H1 (cell line): ENCODE results near the gene CST8. TPM values are rescaled to one million over a fixed set of nuclear protein-coding genes. Genes with fewer than 3 reads are reported as not detected.

ENCODE experiments used
- ASH2L ChIP-seq: fragments of 200-600, 300-600 bp; sonication (generic); IDR thresholded peaks from one replicate; pipeline ENCODE4 v1.7.1; 2017; ENCODE audit warnings: low read length
- BACH1 ChIP-seq: IDR thresholded peaks from 2 replicates; pipeline ENCODE4 v1.6.1; 2012; ENCODE audit warnings: low read length, improper control_type of control experiment
- CEBPB ChIP-seq: IDR thresholded peaks from 2 replicates; pipeline ENCODE4 v1.6.1; 2012; ENCODE audit warnings: low read depth, low read length
- CHD1 ChIP-seq: IDR thresholded peaks from 2 replicates; pipeline ENCODE4 v1.6.1; 2012; ENCODE audit warnings: low read depth, low read length, improper control_type of control experiment
- CREB1 ChIP-seq: IDR thresholded peaks from 2 replicates; pipeline ENCODE4 v1.6.1; 2012; ENCODE audit warnings: inconsistent platforms
- EP300 ChIP-seq, 2 experiments: IDR thresholded peaks; 1 replicate in 1 of 2; 2 replicates in 1 of 2; pipeline ENCODE4 v1.6.1; 2011 to 2012; ENCODE audit warnings: low read depth in 2 of 2, low read length in 2 of 2, mild to moderate bottlenecking in 2 of 2, borderline replicate concordance in 1 of 2, inconsistent platforms in 1 of 2, moderate library complexity in 1 of 2
- KDM5A ChIP-seq: fragments of 200-600 bp; IDR thresholded peaks from 2 replicates; pipeline ENCODE4 v1.7.1; 2012; ENCODE audit warnings: mild to moderate bottlenecking, low read length, inconsistent platforms, mixed read lengths
- NRF1 ChIP-seq: IDR thresholded peaks from 2 replicates; pipeline ENCODE4 v1.6.1; 2011; ENCODE audit warnings: mild to moderate bottlenecking, low read depth, low read length, improper control_type of control experiment
- RAD21 ChIP-seq, 2 experiments: IDR thresholded peaks in 1 of 2; conservative IDR thresholded peaks in 1 of 2; 2 replicates each; pipeline ENCODE4 v1.6.1; 2011; ENCODE audit warnings: low read depth in 2 of 2, low read length in 2 of 2, improper control_type of control experiment in 1 of 2, inconsistent platforms in 1 of 2, mild to moderate bottlenecking in 1 of 2, moderate library complexity in 1 of 2
- RBBP5 ChIP-seq: IDR thresholded peaks from 2 replicates; pipeline ENCODE4 v1.7.1; 2012; ENCODE audit warnings: low read depth, mild to moderate bottlenecking, inconsistent platforms, low read length, moderate library complexity, borderline replicate concordance
- SP1 ChIP-seq: IDR thresholded peaks from 2 replicates; pipeline ENCODE4 v1.6.1; 2011; ENCODE audit warnings: low read depth, low read length
- SRF ChIP-seq: IDR thresholded peaks from 2 replicates; pipeline ENCODE4 v1.6.1; 2011; ENCODE audit warnings: mild to moderate bottlenecking, low read depth, low read length, moderate library complexity
- polyA plus RNA-seq, 7 experiments: library from polyadenylated mRNA; depleted of rRNA in 3 of 7; stranded (reverse) in 5 of 7; unstranded in 2 of 7; fragments of >200 nt in 5 of 7; fragments of 200-250 nt in 2 of 7; gene quantifications; 1 replicate in 5 of 7; 2 replicates in 1 of 7; 4 replicates in 1 of 7; pipeline versions ENCODE4 v1.2.1 to v1.2.3, GENCODE V29; 2011 to 2013; ENCODE audit warnings: missing spikeins in 2 of 7, mixed read lengths in 2 of 7
- total RNA-seq: library from RNA; stranded (reverse); fragmentation: NEBNext Ultra II Directional; extraction: Animal tissue kit (Norgen Biotek cat#: 25700); gene quantifications from 2 replicates; pipeline ENCODE4 v1.2.1, GENCODE V29; 2021
- TF ChIP-seq, protein P1 (sequence below): fragments of 300-600 bp; sonication (generic); IDR thresholded peaks from 2 replicates; pipeline ENCODE4 v1.7.1; 2012; ENCODE audit warnings: low read length, moderate library complexity, mild to moderate bottlenecking, inconsistent platforms; ENCODE audit not compliant: insufficient replicate concordance

CST8 gene
- total and polyA plus RNA-seq, 2 of the 8 experiments (the other 6 are each of a cell fraction or from before 2014, with no cell fraction given) = not detected

DNA sequence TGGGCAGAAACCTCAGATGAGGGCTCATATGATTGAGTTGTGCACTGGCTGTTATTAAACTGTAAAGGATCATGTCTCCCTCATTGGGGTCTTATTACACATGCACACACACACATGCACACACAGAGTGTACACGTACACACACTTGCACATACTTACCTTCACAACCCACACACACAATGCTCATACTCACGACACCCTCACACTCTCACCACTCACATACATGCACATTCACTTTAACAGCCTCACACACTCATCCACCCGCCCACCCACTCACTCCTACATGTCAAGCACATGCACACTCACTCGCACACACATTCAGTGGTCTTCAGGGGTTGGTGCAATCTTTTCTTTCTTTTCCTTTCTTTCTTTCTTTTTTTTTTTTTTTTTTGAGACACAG is 46.1 kb upstream of the CST8 start (continued):
- TF ChIP-seq, protein P1, sequence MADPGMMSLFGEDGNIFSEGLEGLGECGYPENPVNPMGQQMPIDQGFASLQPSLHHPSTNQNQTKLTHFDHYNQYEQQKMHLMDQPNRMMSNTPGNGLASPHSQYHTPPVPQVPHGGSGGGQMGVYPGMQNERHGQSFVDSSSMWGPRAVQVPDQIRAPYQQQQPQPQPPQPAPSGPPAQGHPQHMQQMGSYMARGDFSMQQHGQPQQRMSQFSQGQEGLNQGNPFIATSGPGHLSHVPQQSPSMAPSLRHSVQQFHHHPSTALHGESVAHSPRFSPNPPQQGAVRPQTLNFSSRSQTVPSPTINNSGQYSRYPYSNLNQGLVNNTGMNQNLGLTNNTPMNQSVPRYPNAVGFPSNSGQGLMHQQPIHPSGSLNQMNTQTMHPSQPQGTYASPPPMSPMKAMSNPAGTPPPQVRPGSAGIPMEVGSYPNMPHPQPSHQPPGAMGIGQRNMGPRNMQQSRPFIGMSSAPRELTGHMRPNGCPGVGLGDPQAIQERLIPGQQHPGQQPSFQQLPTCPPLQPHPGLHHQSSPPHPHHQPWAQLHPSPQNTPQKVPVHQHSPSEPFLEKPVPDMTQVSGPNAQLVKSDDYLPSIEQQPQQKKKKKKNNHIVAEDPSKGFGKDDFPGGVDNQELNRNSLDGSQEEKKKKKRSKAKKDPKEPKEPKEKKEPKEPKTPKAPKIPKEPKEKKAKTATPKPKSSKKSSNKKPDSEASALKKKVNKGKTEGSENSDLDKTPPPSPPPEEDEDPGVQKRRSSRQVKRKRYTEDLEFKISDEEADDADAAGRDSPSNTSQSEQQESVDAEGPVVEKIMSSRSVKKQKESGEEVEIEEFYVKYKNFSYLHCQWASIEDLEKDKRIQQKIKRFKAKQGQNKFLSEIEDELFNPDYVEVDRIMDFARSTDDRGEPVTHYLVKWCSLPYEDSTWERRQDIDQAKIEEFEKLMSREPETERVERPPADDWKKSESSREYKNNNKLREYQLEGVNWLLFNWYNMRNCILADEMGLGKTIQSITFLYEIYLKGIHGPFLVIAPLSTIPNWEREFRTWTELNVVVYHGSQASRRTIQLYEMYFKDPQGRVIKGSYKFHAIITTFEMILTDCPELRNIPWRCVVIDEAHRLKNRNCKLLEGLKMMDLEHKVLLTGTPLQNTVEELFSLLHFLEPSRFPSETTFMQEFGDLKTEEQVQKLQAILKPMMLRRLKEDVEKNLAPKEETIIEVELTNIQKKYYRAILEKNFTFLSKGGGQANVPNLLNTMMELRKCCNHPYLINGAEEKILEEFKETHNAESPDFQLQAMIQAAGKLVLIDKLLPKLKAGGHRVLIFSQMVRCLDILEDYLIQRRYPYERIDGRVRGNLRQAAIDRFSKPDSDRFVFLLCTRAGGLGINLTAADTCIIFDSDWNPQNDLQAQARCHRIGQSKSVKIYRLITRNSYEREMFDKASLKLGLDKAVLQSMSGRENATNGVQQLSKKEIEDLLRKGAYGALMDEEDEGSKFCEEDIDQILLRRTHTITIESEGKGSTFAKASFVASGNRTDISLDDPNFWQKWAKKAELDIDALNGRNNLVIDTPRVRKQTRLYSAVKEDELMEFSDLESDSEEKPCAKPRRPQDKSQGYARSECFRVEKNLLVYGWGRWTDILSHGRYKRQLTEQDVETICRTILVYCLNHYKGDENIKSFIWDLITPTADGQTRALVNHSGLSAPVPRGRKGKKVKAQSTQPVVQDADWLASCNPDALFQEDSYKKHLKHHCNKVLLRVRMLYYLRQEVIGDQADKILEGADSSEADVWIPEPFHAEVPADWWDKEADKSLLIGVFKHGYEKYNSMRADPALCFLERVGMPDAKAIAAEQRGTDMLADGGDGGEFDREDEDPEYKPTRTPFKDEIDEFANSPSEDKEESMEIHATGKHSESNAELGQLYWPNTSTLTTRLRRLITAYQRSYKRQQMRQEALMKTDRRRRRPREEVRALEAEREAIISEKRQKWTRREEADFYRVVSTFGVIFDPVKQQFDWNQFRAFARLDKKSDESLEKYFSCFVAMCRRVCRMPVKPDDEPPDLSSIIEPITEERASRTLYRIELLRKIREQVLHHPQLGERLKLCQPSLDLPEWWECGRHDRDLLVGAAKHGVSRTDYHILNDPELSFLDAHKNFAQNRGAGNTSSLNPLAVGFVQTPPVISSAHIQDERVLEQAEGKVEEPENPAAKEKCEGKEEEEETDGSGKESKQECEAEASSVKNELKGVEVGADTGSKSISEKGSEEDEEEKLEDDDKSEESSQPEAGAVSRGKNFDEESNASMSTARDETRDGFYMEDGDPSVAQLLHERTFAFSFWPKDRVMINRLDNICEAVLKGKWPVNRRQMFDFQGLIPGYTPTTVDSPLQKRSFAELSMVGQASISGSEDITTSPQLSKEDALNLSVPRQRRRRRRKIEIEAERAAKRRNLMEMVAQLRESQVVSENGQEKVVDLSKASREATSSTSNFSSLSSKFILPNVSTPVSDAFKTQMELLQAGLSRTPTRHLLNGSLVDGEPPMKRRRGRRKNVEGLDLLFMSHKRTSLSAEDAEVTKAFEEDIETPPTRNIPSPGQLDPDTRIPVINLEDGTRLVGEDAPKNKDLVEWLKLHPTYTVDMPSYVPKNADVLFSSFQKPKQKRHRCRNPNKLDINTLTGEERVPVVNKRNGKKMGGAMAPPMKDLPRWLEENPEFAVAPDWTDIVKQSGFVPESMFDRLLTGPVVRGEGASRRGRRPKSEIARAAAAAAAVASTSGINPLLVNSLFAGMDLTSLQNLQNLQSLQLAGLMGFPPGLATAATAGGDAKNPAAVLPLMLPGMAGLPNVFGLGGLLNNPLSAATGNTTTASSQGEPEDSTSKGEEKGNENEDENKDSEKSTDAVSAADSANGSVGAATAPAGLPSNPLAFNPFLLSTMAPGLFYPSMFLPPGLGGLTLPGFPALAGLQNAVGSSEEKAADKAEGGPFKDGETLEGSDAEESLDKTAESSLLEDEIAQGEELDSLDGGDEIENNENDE = no peak
- TF ChIP-seq CREB1 (no peak), BACH1 (no peak), RBBP5 (no peak), SRF (no peak), EP300 (IDR thresholded peaks at IDR 0.05; ENCODE audit: borderline replicate concordance in 1 of 2, low read depth in 2 of 2, low read length in 2 of 2) (no peak), SP1 (no peak), RAD21 (IDR thresholded peaks at IDR 0.05 in 1 of 2, conservative IDR thresholded peaks at IDR 0.05 in 1 of 2; ENCODE audit: low read depth in 2 of 2, low read length in 2 of 2) (no peak), KDM5A (no peak), ASH2L (no peak), NRF1 (no peak), CHD1 (no peak), CEBPB (no peak)
